ENCODE data around the gene RPL27.

The RPL27 gene

DNA sequence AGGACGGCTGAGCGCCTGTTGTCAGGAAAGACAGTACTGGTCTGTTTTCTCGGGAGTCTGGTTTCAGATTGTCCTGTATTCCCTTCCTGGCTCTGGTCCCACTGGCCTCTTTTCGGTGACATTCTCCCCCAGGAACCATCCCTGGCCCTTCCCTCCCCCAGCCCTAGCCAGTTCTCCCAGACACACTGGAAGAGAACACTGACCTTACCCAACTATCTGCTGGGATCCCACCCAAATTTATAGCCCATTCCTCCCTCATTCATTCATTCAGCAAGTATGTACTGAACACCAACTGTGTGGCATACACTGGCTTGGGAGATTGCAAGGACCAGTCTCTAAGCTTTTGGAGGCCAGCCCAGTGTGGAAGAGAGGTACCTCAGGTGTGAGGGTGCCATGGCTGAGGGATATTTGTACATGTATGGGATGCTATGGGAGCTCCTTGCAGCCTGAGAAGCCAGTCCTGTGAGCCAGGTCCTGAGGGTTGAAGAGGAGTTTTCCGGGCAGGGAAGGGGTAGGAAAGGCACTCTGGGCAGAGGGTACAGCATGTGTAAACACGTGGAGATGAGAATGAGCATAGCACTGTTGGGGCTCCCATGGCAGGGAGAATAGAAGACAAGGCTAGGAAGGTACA, 32.0 kb downstream of the RPL27 start:
- no peak overlapping the region for H3K4me3 ChIP-seq (replicated peaks; ENCODE audit: insufficient read depth, low read length)
- no peak for DNase-seq (ENCODE audit: low read depth in 1 of 2, low spot score in 1 of 2)
- TF ChIP-seq POLR2AphosphoS5 (IDR thresholded peaks at IDR 0.05; ENCODE audit: low read depth) (no peak), SPI1 (IDR thresholded peaks at IDR 0.05; ENCODE audit: borderline replicate concordance, low read depth) (no peak), GABPA (IDR thresholded peaks at IDR 0.05; ENCODE audit: low read depth) (no peak)
- TF ChIP-seq, protein P1, sequence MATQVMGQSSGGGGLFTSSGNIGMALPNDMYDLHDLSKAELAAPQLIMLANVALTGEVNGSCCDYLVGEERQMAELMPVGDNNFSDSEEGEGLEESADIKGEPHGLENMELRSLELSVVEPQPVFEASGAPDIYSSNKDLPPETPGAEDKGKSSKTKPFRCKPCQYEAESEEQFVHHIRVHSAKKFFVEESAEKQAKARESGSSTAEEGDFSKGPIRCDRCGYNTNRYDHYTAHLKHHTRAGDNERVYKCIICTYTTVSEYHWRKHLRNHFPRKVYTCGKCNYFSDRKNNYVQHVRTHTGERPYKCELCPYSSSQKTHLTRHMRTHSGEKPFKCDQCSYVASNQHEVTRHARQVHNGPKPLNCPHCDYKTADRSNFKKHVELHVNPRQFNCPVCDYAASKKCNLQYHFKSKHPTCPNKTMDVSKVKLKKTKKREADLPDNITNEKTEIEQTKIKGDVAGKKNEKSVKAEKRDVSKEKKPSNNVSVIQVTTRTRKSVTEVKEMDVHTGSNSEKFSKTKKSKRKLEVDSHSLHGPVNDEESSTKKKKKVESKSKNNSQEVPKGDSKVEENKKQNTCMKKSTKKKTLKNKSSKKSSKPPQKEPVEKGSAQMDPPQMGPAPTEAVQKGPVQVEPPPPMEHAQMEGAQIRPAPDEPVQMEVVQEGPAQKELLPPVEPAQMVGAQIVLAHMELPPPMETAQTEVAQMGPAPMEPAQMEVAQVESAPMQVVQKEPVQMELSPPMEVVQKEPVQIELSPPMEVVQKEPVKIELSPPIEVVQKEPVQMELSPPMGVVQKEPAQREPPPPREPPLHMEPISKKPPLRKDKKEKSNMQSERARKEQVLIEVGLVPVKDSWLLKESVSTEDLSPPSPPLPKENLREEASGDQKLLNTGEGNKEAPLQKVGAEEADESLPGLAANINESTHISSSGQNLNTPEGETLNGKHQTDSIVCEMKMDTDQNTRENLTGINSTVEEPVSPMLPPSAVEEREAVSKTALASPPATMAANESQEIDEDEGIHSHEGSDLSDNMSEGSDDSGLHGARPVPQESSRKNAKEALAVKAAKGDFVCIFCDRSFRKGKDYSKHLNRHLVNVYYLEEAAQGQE (IDR thresholded peaks at IDR 0.05; ENCODE audit: insufficient replicate concordance, low read depth) = no peak
- TF ChIP-seq, protein P2, sequence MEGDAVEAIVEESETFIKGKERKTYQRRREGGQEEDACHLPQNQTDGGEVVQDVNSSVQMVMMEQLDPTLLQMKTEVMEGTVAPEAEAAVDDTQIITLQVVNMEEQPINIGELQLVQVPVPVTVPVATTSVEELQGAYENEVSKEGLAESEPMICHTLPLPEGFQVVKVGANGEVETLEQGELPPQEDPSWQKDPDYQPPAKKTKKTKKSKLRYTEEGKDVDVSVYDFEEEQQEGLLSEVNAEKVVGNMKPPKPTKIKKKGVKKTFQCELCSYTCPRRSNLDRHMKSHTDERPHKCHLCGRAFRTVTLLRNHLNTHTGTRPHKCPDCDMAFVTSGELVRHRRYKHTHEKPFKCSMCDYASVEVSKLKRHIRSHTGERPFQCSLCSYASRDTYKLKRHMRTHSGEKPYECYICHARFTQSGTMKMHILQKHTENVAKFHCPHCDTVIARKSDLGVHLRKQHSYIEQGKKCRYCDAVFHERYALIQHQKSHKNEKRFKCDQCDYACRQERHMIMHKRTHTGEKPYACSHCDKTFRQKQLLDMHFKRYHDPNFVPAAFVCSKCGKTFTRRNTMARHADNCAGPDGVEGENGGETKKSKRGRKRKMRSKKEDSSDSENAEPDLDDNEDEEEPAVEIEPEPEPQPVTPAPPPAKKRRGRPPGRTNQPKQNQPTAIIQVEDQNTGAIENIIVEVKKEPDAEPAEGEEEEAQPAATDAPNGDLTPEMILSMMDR (IDR thresholded peaks at IDR 0.05; ENCODE audit: insufficient read depth, low read length) = no peak
- H3K27me3 ChIP-seq (ENCODE audit: insufficient read depth, poor library complexity, severe bottlenecking) = no peaks in the 10 kb centered on the region
- no peak overlapping the region for H3K27ac ChIP-seq (replicated peaks)

DNA sequence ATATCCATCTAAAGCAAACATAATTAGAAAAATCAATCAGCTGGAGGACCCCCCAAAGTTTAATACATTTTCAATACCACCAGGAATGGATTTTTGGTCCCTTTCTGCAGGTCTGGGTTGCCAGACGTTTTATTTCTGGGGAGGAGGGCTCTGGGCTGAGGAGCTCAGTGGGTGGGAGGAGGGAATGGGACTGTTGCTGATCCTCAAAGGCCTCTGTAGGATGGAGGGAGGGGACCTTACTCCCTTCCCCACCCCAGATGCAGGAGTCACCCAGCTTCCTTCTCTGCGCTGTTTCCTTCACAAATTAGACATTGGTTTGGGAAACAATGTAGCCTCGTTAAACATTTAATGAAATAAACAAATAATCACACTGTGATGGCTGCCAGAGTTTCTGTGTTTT, 33.4 kb downstream of the RPL27 start:
- TF ChIP-seq, protein P2 (IDR thresholded peaks at IDR 0.05; ENCODE audit: insufficient read depth, low read length) = no peak
- TF ChIP-seq, protein P1 (IDR thresholded peaks at IDR 0.05; ENCODE audit: insufficient replicate concordance, low read depth) = no peak
- TF ChIP-seq GABPA (IDR thresholded peaks at IDR 0.05; ENCODE audit: low read depth) (no peak), POLR2AphosphoS5 (IDR thresholded peaks at IDR 0.05; ENCODE audit: low read depth) (no peak), SPI1 (IDR thresholded peaks at IDR 0.05; ENCODE audit: borderline replicate concordance, low read depth) (no peak)
- no peak overlapping the region for H3K4me3 ChIP-seq (replicated peaks; ENCODE audit: insufficient read depth, low read length)
- no peak for DNase-seq (ENCODE audit: low read depth in 1 of 2, low spot score in 1 of 2)
- no peaks in the 10 kb centered on the region for H3K27me3 ChIP-seq (ENCODE audit: insufficient read depth, poor library complexity, severe bottlenecking)
- no peak overlapping the region for H3K27ac ChIP-seq (replicated peaks)

GRCh38 chr17:43033948-43034881, 36.0 kb downstream of the RPL27 start:
- no peak overlapping the region for H3K27ac ChIP-seq (replicated peaks)

More at GRCh38 chr17:43033948-43034881, 36.0 kb downstream of the RPL27 start:
- no peak overlapping the region for H3K4me3 ChIP-seq (replicated peaks; ENCODE audit: insufficient read depth, low read length)
- TF ChIP-seq SPI1 (IDR thresholded peaks at IDR 0.05; ENCODE audit: borderline replicate concordance, low read depth) = no peak
- TF ChIP-seq, protein P1 (IDR thresholded peaks at IDR 0.05; ENCODE audit: insufficient replicate concordance, low read depth) = no peak
- TF ChIP-seq, protein P2 (IDR thresholded peaks at IDR 0.05; ENCODE audit: insufficient read depth, low read length) = no peak
- no peak for TF ChIP-seq GABPA (IDR thresholded peaks at IDR 0.05; ENCODE audit: low read depth)
- no peak for TF ChIP-seq POLR2AphosphoS5 (IDR thresholded peaks at IDR 0.05; ENCODE audit: low read depth)
- no peak for DNase-seq (ENCODE audit: low read depth in 1 of 2, low spot score in 1 of 2)
- H3K27me3 ChIP-seq (ENCODE audit: insufficient read depth, poor library complexity, severe bottlenecking) = no peaks in the 10 kb centered on the region
